Upper lobe of left lung (tissue), 4 donors: ENCODE results near the gene CNPY1.

Experiments used
- CTCF ChIP-seq, 6 experiments: fragments of 450-650 bp in 4 of 6; fragments of 200-600 bp in 2 of 6; sonication (generic) in 2 of 6; IDR thresholded peaks; one replicate each; pipeline ENCODE4 v1.5.1; 2016 to 2019; ENCODE audit warnings: antibody characterized with exemption in 6 of 6
- EP300 ChIP-seq, 4 donors: sonication (generic); formaldehyde crosslinking; IDR thresholded peaks; one replicate each; pipeline ENCODE4 v1.5.1; 2017; ENCODE audit warnings: antibody characterized with exemption in 4 of 4, control low read depth in 2 of 4
- POLR2A ChIP-seq, 4 donors: fragments of 450-650 bp; IDR thresholded peaks; one replicate each; pipeline ENCODE4 v1.5.1; 2016 to 2017; ENCODE audit warnings: antibody characterized with exemption in 4 of 4, mild to moderate bottlenecking in 2 of 4
- POLR2AphosphoS5 ChIP-seq, 2 donors: sonication (generic); formaldehyde crosslinking; IDR thresholded peaks; one replicate each; pipeline ENCODE4 v1.5.1; 2017; ENCODE audit warnings: antibody characterized with exemption in 2 of 2

GRCh38 chr7:155462163-155462735 lies 84.1 kb downstream of the CNPY1 start:
- TF ChIP-seq CTCF (IDR thresholded peaks at IDR 0.05) (no peak), EP300 (IDR thresholded peaks at IDR 0.05) (no peak), POLR2A (IDR thresholded peaks at IDR 0.05) (no peak), POLR2AphosphoS5 (IDR thresholded peaks at IDR 0.05) (no peak)
